ENCODE results near the gene PLEKHG5.
"Not testable (repeated sequence)": the region's sequence is repeated elsewhere in the genome, so short reads cannot be mapped to it uniquely, and the experiment has no call there.

The PLEKHG5 gene

GRCh38 chr1:6495540-6496364, 4.3 kb upstream of the PLEKHG5 start:
- no peak for DNase-seq

DNA sequence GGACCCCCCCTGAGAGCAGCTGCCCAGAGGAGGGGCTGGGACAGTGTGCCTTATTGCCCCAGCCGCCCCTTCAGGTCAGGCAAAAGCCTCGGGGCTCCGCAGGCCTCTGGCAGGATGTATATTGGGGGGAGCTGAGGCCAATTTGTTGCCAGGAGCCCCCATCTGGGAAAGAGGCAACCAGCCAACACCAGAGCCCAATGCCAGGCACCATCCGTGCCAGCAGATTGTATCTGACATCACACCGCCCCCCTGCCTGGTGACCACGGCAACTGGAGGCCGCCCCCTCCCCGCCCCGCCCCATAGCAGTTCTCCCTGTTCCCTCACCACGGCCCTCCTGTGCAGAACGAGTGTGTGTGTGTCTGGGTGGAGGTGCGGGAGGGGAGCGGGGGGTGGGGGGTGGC, 3.6 kb upstream of the PLEKHG5 start:
- DNase-seq, result peak; percentile 48

DNA sequence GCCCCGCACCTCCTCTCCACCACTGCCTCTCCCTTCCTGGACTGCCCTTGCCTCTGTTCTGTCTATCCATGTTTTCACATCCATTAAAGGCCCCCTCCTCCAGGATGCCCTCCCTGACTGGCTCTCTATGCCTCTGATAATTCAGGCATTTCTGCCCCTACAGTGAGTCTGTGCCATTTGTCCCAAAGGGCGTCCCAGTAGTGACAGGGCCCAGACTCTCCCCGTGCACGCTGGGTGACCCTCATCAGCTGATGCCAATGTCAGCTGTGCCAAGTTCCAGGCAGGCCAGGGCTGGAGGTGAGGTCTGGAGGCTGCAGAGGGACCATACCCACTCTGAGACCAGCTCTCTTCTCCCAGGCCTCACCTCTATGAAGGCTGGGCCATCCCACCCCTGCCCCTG, 3.2 kb upstream of the PLEKHG5 start:
- DNase-seq, result no peak

DNA sequence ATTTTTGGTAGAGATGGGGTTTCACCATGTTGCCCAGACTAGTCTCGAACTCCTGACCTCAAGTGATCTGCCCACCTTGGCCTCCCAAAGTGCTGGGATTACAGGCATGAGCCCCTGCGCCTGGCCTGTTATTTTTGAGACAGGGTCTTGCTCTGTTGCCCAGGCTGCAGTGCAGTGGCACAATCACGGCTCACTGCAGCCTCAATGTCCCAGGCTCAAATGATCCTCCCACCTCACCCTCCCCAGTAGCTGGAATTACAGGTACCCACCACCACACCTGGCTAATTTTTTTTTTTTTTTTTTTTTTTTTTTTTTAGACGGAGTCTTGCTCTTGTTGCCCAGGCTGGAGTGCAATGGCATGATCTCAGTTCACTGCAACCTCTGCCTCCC, 2.4 kb upstream of the PLEKHG5 start:
- not testable (repeated sequence) for DNase-seq

DNA sequence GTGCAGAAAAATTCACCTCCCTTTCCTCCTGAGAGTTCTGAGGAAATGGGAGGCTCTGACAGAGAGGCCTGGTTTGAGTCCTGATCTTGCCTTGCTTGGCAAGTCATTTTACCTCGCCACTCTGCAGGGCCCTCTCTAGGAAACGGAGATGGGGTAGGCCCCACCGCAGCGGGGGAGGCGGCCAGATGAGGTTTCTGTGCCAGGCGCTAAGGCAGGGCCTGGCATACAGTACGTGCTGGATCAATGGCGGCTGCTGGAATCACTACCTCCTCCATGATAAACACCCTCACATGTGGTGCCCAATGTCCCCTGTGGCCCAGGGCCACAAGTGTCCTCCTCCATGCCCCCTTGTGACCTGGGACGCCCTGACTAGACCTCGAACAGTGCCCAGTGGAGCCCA, 499 bp upstream of the PLEKHG5 start:
- DNase-seq, result no peak

DNA sequence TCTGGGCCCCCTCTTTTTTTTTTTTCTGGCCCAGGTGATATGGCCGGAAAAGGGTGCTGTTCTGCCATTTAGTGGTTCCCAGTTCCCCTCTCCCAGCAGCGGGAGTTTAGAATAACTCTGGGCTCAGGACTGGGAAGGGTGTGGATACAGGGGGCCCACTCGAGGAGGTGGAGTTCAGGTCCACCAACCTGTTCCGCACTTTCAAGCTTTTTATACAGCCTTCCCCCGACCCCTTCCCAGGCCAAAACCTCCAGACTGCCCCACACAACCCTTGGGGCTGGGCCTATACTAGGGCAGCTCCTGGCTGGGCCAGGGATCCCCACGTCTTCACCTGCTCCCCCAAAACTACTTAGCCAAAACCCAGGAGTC, 402 bp downstream of the PLEKHG5 start:
- DNase-seq, result no peak

DNA sequence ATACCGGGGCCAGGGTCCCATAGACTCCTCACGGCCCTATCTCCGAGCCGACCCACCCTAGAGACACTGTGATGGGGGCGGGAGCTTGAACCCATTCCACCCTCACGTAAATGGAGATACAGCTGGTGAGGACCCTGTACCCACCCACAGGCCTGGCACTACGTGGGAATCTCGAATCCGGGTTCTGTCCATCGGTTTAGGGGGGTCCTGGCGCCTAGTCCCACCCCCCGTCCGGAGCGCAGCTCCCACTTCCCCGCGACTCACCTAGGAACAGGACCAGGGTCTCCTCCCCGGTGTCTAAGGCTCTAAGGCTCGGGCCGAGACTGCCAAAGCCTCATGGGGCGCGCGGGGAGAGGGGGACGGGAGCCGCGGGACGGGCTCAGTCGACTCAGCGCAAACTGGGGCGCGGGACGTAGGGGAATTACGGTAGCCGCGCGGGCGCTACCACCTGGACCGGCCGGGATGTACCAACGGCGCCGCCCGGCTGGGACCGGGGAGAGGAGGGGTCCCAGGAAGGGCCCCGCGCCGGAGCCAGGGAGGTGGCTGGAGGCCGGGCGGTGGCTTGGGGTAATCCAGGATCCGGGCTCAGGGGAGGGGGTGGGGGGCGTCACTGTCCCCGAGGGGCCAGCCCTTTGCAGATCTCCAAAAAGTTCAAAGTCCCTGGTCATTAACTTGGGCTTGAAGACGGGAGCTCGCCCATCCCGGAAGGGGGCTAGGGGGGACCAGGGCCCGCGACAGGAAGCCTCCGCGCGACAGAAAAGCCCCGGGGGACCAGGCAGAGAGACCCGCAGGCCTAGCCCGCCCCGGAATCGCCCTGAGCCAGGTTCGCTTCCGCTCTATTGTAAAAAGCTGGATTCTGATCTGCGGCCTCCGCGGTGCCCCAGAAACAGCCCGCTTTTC, 1.0 kb downstream of the PLEKHG5 start:
- peak; percentile 68 for DNase-seq

GRCh38 chr1:6489799-6490180, 1.7 kb downstream of the PLEKHG5 start:
- DNase-seq, result peak; percentile 86

GRCh38 chr1:6489383-6489765, 2.1 kb downstream of the PLEKHG5 start:
- DNase-seq, result no peak

GRCh38 chr1:6488602-6489382, 2.7 kb downstream of the PLEKHG5 start:
- no peak for DNase-seq

- DNase-seq, result no peak
Observed at GRCh38 chr1:6487804-6488484, 3.5 kb downstream of the PLEKHG5 start.

- peak; percentile 93 for DNase-seq
Observed at GRCh38 chr1:6486433-6487011, 4.9 kb downstream of the PLEKHG5 start.

GRCh38 chr1:6485168-6486101, 6.0 kb downstream of the PLEKHG5 start:
- DNase-seq, result no peak

- no peak for DNase-seq
Observed at GRCh38 chr1:6484826-6485167, 6.7 kb downstream of the PLEKHG5 start.

DNA sequence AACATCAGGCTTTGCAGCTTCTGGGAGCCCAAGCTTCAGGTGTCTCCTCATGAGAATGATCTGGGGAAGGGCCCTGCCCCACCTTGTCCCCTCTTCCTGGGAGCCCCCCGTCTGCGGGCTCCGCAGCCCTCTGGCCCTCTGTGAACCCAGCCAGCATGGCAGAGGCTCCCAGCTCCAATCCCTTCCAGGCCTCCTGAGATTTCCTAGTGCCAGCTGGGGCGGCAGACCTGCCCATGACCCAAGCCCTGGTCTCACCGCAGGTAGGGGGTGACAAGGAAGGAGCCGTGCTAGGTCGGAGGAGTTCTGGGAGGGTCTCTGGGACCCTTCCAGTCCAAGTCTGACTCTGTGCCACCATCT, 7.7 kb downstream of the PLEKHG5 start:
- no peak for DNase-seq

DNA sequence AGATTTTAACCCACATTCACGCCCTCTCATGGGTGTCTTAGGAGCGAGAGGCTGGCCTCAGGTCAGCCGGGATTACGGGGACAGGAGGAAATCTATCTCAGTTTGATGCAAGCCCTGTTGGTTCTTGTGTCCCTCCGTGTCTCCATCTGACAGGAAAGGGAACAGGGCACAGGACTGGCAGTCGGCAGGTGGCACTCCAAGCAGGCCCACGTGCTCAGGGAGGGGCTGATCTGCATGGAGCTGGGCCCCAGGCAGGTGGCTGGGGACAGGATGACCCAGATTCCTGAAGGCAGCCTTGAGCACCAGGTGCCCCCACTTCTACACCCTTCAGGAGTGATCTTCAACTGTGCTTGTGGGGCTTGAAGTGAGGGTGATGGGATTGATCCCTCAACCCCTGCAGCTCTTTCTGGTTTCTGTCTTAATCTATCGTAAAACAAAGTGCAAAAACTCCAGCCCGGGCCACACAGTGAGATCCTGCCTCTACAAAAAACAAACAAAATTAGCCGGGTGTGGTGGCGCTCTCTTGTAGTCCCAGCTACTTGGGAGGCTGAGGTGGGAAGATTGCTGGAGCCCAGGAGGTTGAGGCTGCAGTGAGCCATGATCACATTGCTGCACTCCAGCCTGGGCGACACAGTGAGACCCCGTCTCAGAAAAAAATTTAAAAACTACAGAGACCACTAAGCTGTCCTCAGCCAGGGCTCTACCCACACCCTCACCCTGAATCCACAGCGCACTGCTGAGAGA, 8.3 kb downstream of the PLEKHG5 start:
- DNase-seq, result no peak

DNA sequence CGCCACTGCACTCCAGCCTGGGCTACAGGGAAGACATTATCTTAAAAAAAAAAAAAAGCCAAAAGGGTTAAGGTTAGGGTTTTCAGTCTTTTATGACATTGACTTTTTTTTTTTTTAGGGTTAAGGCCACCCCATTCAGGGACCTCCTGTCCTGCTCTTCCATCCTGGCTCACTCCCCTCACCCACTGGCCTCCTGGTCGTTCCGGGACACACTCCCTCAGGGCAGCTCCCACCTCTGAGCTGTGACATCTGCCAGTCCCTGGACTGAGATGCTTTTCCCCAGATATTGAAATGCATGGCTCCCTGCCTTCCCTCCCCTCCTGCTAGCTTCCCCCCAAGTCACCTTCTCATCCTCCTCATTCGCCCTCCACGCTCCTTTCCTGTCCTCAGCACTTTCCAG, 9.6 kb downstream of the PLEKHG5 start:
- DNase-seq, result no peak

- DNase-seq, result no peak
Observed at GRCh38 chr1:6477039-6477820, 14.2 kb downstream of the PLEKHG5 start.

- DNase-seq, result no peak
Observed at GRCh38 chr1:6476483-6476882, 15.0 kb downstream of the PLEKHG5 start.
